ENCODE data around the gene CYB5RL.

Gene CYB5RL

GRCh38 chr1:54159733-54160316 lies 40.0 kb downstream of the CYB5RL start:
- DNase-seq (ENCODE audit: low spot score) = no peak

GRCh38 chr1:54158071-54158470 lies 41.8 kb downstream of the CYB5RL start:
- DNase-seq (ENCODE audit: low spot score) = peak; percentile 67

GRCh38 chr1:54157401-54157800 lies 42.4 kb downstream of the CYB5RL start:
- no peak for DNase-seq (ENCODE audit: low spot score)

GRCh38 chr1:54156986-54157385 lies 42.8 kb downstream of the CYB5RL start:
- no peak for DNase-seq (ENCODE audit: low spot score)

- DNase-seq (ENCODE audit: low spot score) = no peak
Measured at GRCh38 chr1:54156201-54156600, 43.6 kb downstream of the CYB5RL start.

GRCh38 chr1:54153535-54154439 lies 46.0 kb downstream of the CYB5RL start:
- DNase-seq (ENCODE audit: low spot score) = no peak

- no peak for DNase-seq (ENCODE audit: low spot score)
Measured at GRCh38 chr1:54152696-54153095, 47.1 kb downstream of the CYB5RL start, which contains the start of gene CDCP2. CDCP2 (minus strand) TSS chr1:54153000; CDS start chr1:54152922, 78 bp downstream.

GRCh38 chr1:54151013-54151412 lies 48.8 kb downstream of the CYB5RL start:
- no peak for DNase-seq (ENCODE audit: low spot score)
